Measurements from ENCODE around the gene CEPT1.
A peak's percentile ranks its signal among the peaks of the same experiment; 100 is the strongest.
"Not testable (repeated sequence)": the region's sequence is repeated elsewhere in the genome, so short reads cannot be mapped to it uniquely, and the experiment has no call there.

The CEPT1 gene

DNA sequence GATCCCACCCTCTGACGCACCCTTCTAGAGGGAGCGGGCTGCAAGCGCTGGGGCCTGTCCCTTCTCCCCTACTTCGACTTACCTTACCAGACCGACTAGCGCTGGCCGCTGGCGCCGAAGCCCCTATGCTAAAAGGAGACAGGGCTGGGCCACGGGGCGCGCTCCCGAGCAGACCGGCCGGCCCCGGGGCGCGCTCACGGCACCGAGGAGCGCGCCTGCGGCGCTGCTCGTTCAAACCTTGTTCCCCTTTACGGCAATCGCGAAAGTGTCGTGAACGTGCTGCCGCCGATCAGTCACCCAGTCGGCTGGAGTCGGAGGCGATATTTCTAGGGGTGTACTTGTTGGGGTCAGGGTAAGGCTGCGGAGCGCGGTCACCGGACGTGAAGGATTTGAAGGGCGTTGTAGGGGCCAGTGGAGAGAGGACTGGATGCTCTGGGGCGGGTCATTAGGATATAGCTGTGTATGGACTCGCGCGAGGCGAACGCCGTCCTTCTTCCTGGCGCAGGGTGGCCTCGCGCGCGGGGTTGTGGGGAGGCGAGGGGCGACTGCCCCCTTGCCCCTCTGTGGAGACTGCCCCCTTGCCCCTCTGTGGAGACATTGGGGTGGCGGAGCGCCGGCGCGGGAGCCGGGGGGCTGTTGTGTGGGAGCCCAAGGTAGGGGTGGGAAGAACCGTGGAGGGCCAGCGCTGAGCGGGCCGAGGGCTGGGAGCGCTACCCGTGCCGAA, at the start of gene CEPT1, which contains the start of gene DRAM2:
Gene CEPT1 (plus strand): TSS at position 268 of the 724 bp plus-strand sequence. CDS start 7,492 bp downstream, outside the sequence.
Gene DRAM2 (minus strand): TSS at position 138 of the 724 bp plus-strand sequence. CDS start 8,539 bp downstream, outside the sequence.
- peak; percentile 79 to 85 (median 82) for DNase-seq

DNA sequence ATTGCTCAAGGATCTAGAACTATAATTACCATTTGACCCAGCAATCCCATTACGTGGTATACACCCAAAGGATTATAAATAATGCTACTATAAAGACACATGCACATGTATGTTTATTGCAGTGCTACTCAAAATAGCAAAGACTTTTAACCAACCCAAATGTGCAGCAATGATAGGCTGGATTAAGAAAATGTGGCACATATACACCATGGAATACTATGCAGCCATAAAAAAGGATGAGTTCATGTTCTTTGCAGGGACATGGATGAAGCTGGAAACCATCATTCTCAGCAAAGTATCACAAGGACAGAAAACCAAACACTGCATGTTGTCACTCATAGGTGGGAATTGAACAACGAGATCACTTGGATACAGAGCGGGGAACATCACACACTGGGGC, 44.6 kb upstream of the CEPT1 start:
- DNase-seq, result not testable (repeated sequence)

DNA sequence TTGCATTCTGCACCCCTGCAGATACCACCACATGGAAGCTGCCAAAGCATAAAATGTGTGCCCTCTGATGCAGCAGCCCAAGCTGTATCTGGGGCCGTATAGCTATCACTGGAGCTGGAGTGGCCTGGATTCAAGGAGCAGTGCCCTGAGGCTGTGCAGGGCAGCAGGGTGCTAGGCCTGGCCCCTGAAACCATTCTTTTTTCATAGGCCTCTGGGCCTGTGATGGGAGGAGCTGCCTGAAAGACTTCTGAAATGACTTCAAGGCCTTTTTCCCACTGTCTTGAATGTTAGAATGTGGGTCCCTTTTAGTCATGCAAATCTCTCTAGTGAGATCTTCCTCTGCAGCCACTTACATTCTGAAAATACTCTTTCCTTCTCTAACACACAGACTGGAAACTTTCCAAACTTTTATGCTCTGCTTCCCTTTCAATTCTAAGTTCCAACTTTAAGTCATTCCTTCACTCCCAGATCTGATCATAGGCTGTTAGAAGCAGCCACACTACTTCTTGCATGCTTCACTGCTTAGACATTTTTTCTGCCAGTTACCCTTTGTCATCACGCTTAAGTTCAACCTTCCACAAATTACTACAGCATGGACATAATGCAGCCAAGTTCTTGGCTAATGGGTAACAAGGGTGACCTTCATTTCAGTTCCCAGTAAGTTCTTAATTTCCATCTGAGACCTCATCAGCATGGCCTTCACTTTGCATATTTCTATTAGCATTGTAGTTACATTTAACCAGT, 42.5 kb upstream of the CEPT1 start:
- no peak for DNase-seq

DNA sequence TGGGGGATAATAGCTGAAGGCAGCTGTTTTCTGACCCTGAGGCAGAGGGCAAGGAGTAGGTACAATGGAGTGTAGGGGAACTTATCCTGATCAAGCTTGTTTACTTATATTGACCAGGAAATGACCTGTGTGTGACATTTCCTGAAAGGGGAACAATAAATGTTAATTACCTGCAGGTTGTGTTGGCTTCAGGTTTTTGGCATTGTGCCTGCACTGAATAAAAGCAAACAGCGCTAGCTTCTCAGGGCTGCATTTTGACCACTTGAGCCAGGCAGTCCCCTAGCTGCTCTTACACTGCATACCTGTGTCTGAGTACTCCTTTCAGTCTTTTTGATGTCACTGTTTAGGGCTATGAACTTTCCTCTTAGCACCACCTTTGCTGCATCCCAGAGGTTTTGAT, 40.7 kb upstream of the CEPT1 start:
- DNase-seq, result no peak

DNA sequence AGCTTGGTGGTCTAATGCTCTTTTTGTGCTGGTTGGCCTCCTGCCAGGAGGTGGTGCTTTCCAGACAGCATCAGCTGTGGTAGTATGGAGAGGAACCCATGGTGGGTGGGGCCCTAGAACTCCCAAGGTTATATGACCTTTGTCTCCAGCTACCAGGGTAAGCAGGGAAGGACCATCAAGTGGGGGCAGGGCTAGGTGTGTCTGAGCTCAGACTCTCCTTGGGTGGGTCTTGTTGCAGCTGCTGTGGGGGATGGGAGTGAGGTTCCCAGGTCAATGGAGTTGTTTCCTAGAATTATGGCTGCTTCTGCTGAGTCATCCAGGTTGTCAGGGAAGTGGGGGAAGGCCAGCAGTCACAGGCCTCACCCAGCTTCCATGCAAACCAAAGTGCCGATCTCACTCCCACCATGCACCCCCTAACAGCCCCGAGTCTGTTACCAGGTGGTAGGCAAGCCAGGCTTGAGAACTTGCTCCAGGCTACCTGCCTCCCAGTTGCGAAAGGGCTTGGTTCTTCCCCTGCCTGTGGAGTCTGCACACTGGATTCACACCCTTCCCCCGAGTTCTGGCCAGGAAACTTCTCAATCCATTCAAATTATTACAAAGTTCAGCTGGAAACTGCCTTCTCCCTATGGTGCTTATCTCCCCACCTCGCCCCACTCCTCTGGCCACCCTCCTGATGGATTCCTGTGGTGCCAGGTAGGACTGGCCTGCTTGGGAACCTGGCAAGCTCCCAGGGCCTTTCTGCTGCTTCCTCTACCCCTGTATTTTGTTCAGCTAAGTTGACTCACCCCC, 38.0 kb upstream of the CEPT1 start:
- DNase-seq, result no peak

DNA sequence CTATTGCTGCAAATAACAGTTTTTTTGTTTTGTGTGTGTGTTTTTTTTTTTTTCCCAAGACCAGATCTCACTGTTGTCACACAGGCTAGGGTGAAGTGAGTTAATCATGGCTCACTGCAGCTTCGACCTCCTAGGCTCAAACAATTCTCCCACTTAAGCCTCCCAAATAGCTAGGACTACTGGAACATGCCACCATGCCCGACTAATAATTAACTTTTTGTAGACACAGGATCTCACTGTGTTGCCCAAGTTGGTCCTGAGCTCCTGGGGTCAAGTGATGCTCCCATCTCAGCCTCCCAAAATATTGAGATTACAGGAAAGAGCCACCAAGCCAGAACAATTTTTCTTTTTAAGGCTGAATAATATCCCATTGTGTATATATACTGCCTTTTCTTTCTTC, 35.0 kb upstream of the CEPT1 start:
- no peak for DNase-seq

DNA sequence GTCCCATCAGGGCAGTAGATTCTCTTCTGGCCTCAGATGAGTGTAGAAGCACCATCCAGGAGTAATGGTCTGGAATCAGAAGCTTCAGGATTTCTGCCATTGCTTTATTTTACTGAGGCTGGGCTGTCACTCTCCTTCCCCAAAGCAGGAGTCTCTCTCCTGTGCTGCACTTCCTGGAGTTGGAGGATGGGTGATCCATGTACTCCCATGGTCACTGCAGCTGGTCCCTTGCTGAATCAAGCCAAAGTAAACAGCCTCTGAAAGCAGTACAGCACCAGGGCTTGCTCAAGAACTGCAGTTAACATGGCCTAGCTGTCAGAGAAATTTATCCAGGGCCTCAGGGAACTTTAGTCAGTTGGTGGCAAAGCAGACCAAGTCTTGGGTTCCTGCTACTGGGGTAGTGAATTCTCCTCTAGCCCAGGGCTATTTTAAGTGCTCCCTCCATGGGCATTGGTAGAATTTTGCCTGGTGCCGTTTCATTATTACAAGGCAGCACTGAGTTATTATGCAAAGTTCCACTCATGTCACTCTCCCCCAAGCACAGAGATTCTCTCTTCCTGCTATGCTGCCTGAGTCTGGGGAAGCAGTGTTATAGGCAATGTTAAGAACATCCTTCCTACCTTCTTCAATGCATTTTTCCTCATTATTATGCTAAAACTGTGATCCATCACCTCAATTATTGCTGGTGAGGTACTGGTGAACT, 29.7 kb upstream of the CEPT1 start:
- no peak for DNase-seq

DNA sequence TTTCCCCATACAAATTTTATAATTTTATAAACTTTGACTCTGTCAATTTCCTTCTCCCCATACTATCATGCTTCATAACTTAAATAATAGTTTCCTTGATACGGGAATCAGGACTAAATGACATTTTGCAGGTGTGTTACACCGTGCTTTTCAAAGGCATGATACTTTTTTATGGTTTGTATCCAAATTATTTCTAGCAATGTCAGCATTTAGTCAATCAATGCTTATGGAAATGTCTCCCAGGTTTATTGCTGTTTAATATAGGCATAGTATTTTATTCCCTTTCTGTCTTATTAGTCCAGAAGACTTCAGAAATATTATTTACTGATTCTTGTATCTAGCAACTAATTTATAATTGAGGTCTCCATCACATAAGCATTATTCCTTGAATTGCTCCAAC, 23.5 kb upstream of the CEPT1 start:
- no peak for DNase-seq

DNA sequence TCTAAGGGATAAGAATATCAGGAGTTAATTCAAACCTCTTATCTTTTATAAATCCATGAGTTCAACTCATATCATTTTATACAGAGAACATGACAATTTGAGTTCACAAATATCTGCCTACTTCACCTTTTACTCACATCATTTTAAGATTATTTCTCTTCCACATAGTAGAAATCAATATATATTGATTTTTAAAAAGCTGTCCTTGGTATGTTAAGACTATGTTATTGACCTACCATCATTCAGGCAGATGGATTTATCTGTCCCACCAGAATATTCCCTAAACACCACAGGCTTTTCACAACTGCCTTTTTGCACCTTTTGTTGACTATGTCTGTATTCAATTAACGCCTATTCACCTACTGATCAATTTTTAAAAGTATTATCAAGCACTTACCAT, 13.7 kb upstream of the CEPT1 start:
- DNase-seq, result no peak

DNA sequence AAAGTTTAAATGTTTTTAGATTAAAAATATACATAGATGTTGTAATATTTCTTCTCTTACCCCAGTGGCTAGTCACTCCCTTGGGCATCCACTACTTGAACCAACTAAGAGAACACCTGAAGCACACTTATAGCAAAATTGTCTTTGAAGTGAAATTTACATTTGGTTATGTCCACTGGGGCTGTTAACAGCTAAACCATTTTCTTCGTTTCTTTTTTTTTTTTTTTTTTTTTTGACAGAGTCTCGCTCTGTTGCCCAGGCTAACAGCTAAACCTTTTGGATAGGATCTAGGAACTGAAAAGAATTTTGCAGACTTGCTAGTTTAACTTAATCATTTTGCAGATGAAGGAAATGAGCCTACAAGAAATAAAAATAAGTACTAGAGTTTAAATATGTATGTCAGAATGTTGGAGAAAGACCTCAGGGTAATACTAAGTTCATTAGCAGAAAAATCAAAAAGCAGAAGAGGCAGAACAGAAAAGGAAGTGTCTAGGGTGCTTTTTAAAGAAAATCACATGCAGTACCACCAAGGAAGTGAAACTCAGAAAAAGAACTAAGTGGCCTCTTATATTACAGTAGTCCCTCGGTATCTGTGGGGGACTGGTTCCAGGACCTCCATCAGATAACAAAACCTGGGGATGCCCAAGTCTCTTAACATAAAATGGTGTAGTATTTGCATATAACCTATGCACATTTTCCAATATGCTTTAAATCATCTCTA, 11.9 kb upstream of the CEPT1 start:
- no peak for DNase-seq

DNA sequence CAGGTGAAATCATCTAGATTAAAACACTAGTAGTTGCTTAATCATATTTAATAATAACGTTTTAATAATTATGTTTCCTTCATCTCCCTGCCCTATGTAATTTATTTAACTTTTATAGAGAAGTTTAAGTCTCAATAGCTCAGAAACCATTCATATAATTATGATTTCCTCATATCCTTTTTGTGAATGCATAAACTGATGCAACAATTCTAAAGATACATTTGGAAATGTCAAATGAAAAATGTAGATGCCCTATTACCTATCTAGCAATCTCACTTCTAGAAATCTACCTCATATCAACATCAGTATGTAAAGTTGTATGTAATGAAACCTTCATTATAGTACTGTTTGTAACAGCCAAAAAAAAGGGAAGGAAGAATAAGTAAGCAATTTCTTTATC, 10.6 kb upstream of the CEPT1 start:
- DNase-seq, result no peak

DNA sequence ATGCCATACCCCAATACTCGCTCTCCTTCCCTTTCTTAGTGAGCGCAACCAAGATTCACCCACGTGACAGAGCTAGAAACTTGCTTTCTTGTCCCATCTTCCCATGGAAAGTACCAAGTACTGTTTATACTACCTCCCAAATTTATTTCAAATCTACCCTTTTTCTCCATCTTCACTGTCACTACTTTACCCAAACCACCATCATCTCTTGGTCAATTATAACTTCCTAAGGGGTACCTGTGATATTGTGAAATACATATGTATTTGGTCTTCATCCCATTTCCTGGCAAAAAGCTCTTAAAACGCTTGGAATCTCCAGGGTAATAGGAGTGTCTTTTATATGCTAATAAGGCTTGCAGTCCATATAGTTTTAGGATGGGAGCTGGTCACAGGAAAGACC, 8.3 kb upstream of the CEPT1 start:
- DNase-seq, result no peak

DNA sequence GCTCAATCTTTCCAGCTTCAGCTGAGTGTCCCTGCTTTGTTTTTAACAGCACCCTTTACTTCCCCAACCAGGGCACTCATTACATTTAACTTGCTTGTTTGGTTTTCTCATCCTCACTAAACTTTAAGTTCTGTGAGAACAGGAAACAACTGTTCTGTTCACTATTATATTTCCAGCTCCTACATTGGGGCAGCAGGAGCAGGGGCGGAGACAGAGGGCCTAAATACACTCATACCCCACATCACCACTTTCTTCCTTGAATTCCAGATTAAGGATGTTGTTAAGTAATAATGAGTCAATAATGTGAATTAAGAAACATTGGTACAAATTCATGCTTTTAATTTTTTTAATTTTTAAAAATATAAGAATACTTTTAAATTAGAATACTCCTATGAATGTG, 6.2 kb upstream of the CEPT1 start:
- no peak for DNase-seq

DNA sequence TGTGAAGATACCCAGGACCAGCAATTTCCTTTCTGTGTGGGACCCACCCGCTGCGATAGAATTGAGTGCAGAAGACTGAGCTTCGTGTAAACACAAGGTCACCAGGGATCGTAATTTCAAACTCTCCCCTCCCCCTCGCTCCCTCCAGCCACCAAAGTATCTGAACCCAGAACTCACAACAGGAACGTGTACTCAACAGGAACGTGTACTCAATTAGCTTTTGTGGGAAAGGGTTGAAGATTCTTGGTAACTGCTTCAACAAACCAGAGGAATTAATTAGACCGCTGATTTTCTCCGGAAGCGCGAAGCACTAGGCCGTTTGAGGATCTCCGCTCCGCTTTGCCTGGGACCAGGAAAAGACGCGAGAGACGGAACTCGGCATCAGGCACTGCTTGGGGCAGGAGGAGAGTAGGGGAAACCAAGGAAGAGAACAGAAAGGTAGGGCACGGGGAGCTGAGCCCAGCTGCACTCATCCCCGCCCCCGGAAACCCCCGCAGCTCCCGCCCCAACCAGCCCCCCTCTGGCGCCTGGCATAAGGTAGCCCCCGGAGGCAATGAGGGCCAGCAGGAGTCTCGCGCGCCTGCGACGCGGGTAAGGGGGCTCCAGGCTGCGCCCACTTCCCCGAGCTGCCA, 583 bp upstream of the CEPT1 start:
- peak in 2 of 4 experiments; percentile 37 to 58 for DNase-seq

DNA sequence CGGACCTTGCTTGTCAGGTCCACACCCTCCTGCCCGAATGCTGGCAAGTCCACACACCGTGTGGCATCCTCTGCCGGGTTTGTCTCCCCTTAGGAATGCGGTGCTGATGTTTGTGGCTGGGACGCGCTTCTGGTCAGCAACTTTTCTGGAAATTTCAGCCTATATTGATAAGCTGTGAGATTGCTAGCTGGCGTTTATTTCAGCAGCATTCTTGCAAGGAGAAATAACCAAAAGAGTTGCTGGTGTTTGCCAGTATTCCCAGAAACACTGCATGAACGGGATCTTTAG, 601 bp downstream of the CEPT1 start:
- DNase-seq, result no peak

DNA sequence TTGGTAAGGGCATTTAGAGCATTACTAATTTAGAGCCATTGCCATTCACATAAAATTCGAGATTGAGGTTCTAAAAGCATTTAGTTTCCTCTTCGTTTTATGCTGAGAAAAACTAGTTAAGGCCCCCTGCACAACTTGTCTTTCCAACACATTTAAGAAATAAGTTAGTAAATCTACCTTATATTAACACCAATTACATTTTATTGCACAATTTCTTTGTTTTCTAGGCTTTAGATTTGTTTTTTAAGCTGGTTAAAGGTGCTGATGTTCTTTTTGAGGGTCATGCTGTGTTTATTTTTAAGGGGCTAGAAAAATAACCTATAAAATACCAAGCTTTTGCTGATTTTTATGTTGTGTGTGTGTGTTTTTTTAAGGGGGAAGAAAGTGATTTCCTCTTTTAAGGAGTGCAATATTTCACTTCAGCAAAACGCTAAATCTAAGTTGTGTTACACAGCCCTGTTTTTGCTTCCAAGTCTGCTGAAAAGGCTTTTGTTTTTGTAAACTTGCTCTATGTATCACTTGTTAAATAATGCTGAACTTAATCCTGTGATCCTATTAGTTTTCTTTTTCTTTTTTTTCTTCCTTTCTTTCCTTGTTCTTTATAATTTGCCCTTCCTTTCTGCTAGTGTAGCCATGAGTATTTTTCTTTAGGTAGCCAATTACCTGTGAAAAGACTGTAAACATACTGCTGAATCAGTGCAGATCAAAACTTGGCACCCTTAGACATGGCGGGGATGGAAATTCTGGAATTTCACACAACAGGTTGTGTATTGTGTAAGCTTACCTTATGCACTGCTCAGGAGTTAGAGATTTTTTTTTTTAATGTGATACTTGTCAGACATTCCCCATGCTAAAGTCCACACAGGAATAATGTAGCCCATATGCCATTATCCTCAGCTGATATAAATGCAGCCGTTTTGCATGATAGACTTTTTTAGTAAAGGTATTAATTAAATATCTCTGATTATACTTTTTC, 1.5 kb downstream of the CEPT1 start:
- DNase-seq, result no peak

DNA sequence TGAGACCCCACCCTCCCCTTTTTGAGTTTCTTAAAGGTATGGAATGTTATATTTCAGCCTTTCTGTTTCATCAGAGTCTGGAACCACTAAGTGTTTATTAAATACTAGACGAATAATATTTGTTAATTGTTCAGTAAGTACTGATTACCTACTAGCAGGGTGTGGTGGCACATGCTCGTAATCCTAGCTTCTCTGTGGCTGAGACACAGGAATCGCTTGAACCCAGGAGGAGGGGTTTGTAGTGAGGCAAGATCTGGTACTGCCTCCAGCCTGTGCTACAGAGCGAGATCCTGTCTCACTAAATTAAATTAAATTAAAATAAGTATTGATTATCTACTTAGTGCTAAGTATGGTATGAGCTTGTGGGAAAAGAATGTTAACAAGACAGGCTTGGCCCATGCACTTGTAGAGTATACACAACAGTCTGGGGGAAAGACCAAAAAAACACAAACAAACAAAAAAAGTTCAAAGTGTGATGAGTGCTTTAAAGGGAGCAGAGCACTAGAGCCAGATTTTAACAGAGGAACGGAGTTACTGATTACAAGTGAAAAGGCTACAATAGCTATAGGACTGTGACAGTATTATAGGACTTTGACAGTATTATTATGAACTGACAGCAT, 2.4 kb downstream of the CEPT1 start:
- DNase-seq, result no peak

DNA sequence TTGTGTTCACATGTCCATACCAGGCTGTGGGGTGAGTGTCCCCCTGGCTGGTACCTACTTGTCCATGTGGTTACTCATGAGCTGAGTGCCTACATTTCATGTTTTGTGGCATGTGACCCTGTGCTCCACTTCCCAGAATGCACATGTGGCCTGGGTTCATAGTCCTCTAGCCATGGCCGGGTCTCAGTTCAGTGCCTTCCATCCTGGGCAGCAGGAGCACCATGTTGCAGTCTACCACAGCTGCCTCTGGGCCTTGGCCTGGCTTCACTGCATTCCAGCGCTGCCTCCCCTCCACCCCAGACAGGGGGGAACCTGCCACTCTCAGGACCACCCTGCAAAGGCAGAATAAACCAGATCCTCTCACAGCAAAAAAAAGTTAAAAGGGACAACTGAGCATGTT, 5.5 kb downstream of the CEPT1 start:
- DNase-seq, result no peak

DNA sequence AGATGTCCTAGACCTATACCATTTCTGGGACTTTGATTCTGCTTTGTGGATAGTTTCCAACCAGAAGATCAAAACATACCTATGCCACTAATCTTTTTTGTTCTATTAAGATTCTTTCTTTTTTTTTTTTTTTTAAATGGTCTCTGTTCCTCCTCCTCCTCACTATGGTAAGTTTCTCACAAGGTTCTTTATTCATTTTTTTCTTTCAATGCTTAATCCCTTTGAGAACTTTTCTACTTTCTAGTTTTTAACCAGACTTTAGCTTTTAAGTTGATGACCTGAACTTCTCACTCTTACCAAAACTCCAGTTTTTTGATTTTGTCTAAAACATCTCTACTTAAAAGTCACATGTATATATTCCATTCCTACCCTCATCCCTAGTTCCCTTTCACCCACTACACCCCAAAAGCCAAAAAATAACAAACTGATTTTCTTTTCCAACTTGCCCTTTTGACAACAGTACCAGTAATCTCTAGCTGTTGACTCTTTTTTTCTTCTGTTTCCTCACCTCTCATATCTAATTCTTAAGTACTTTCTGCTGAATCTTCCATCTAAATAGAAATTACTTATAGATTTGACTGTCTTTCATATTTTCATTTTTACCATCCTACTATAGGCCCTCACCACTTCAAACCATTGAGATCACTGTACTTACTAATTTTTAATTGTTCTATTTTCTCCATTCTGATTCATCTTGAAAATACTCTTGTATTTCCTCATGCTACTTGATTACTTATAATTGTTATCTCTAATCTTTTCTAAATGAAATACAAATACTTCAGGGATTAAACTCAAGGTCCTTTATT, 6.1 kb downstream of the CEPT1 start:
- no peak for DNase-seq

Data from activated CD4-positive, CD25-positive, alpha-beta regulatory T cell (primary cell).